ENCODE measurements around the gene GPR152.

GRCh38 chr11:67420646-67421429 is 31.7 kb downstream of the GPR152 start:
- TF ChIP-seq EZH2phosphoT487 (IDR thresholded peaks at IDR 0.05; ENCODE audit: insufficient read depth, low read depth) (no peak), EZH2 (IDR thresholded peaks at IDR 0.05; ENCODE audit: insufficient read depth, poor library complexity, severe bottlenecking) (no peak)
